Measurements from ENCODE around the gene RGS7BP.

DNA sequence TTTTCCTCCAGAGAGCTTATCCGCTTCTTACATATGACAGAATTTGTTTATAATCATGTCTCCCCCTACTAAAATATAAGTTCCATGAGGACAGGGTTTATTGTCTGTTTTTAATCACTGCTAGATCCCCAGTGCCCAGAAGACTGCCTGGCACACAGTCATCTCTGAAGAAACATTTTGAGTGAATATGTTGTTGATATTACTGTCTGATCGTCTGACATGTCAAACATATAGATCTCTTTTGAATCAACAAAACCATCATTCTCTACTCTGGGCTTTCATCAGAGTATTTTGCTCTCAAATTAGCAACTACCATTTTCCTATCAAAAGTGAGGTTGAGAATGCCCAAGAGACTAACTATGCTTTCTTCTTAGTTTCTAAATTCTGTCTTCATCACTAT is 117.2 kb downstream of the RGS7BP start:
- no peak for TF ChIP-seq POLR2A (IDR thresholded peaks at IDR 0.05)
- TF ChIP-seq, protein P1, sequence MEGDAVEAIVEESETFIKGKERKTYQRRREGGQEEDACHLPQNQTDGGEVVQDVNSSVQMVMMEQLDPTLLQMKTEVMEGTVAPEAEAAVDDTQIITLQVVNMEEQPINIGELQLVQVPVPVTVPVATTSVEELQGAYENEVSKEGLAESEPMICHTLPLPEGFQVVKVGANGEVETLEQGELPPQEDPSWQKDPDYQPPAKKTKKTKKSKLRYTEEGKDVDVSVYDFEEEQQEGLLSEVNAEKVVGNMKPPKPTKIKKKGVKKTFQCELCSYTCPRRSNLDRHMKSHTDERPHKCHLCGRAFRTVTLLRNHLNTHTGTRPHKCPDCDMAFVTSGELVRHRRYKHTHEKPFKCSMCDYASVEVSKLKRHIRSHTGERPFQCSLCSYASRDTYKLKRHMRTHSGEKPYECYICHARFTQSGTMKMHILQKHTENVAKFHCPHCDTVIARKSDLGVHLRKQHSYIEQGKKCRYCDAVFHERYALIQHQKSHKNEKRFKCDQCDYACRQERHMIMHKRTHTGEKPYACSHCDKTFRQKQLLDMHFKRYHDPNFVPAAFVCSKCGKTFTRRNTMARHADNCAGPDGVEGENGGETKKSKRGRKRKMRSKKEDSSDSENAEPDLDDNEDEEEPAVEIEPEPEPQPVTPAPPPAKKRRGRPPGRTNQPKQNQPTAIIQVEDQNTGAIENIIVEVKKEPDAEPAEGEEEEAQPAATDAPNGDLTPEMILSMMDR (IDR thresholded peaks at IDR 0.05) = no peak

Data from vagina (tissue), 2 donors.